Activated naive CD4-positive, alpha-beta T cell treated with anti-CD3 and anti-CD28 coated beads, Interleukin-2, amount 50 U/mL, for 72 hours (primary cell): ENCODE data around the gene CCNI2. TPM values are rescaled to one million over a fixed set of nuclear protein-coding genes. Genes with fewer than 3 reads are reported as not detected.

Experiments
- ATAC-seq, 2 donors: fragments of 150-1000 bp; cut with Tn5 transposase; 2 replicates each; pipeline ENCODE4 v1.10.0; 2021; ENCODE audit warnings: mild to moderate bottlenecking in 2 of 2, moderate library complexity in 2 of 2
- DNase-seq, 2 donors: peaks; one replicate each; pipeline ENCODE4 v3.0.0; 2021 to 2022; ENCODE audit warnings: low spot score in 2 of 2
- H3K27ac Mint-ChIP-seq, 2 donors: one replicate each; pipeline ENCODE4 v1.8.0; 2022; ENCODE audit warnings: mild to moderate bottlenecking in 2 of 2, mixed read lengths in 2 of 2
- H3K36me3 Mint-ChIP-seq, 2 donors: one replicate each; pipeline ENCODE4 v1.8.0; 2022; ENCODE audit warnings: mixed read lengths in 2 of 2
- H3K9me3 Mint-ChIP-seq, 2 donors: one replicate each; pipeline ENCODE4 v1.8.0; 2022; ENCODE audit warnings: mixed read lengths in 2 of 2
- total RNA-seq, 2 donors: library from RNA; stranded (reverse); gene quantifications; one replicate each; pipeline ENCODE4 v1.2.3, GENCODE V29; 2022

CCNI2 gene
- total RNA-seq, 2 donors from 2014 or later, result 0.87 to 2.2 TPM

DNA sequence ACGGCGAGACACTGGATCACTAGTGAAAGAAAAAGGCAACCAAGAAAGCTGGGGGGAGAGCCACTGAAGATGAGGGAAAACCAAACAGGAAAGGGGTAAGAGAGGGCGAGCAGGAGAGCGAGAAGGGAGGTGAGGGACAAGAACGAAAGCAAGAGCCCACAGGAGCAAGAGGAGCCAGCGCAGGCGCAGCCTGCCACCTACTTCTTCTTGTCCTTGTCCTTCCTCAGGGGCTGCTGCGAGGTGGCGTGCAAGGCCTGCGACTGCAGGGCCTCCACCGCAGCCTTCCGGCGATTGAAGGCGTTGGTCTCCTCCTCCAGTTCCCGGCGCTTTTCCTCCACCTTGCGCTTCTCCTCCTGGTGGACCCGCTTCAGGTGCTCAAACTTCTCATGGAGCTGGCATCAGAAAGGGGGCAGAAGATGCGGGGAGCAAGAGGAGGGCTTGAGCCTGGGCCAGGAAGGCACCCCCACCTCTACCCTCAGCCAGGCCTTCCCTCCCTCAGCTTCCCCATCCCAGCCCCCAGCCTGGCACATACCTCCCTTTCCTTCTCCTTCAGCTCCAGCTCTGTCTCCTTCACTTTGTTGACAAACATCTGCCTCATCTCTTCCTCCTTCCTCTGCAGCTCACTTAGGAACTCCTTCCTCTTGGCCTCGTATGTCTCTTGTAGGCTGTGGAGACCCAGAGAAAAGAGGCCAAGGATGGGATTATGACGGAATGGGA, 13.5 kb downstream of the CCNI2 start:
- H3K36me3 Mint-ChIP-seq, result no peaks in the 10 kb centered on the region
- DNase-seq, result no peak
- no peak for ATAC-seq
- no peaks in the 10 kb centered on the region for H3K9me3 Mint-ChIP-seq
- peak overlapping the region in 1 of 2 donors; percentile 7 for H3K27ac Mint-ChIP-seq

DNA sequence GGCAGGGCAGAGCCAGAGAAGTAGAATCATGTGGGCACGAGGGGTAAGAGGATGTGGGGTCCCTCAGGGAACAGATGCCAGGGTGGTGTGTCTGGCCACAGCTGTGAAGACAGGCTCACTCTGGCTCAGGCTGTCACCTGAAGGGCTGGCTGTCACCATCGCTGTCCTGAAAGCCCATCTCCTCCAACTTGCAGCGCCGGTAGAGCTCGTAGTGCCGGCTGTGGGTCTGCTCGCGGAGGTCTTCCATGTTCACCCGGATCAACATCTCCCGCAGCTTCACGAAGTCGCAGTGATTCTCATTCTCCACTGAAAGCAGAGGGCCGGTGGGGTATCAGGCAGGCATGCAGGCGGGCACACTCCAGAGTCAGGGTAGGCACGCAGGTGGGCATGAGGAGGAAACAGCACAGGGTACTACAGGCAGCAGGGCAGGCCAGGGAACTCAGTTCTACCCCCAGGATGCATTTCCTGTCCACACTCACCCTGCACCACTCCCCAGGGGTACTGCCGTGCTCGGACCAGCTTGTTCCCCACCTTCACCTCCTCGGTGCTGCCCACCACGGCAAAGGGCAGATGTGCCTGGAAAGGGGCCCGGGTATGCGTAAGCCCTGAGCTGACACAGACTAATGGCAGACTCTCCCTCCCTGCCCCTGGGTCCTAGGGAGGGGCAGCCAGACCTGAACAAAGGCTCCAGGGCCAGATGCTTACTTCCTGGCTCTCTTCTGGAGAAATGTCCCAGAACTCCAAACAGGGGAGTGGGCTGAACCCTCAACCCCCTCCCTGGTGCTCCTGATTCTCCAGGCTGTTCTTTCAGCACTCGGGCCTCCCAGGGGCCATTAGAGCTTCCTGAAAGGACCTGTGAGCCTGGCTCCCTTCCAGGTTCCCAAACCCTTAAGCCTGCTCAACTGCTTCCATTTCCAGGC, 14.4 kb downstream of the CCNI2 start:
- peak overlapping the region in 1 of 2 donors; percentile 36 for H3K27ac Mint-ChIP-seq
- H3K9me3 Mint-ChIP-seq, result no peaks in the 10 kb centered on the region
- no peak for DNase-seq
- no peaks in the 10 kb centered on the region for H3K36me3 Mint-ChIP-seq
- ATAC-seq, result no peak

DNA sequence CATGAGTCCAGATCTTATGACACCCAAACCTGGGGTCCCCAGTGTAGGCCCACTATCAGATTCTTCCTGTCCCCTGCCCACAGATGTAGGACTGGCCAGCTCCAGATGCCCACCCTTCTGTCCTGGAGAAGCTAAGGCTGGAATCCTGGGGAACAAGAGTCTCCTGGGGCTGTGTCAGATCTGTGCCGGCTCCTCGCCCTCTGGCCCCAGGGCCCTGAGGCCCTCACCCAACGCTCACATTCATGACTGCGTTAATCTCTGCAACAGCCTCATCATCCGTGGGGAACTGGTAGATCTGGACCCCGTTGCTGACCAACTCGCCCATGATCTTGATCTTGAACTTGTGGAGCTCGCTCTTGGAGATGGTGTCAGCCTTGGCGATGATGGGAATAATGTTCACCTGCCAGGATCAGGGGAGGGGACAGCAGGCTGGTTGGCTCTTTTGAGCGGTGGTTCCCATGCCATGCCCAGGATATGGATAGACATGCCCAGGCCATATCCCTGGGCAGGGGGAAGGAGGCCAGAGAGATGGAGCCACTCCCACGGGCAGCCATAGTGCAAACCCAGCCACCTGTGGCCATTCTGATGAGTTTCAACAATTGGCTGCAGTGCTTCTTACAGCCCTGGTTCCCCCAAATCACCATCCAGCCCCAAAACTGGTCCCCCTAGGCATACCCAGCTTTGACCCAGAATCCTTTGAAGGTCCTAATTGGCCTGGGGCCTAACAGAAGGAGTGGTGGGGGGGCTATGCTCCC, 15.2 kb downstream of the CCNI2 start:
- Mint-ChIP-seq H3K27ac (no peak overlapping the region), H3K9me3 (no peaks in the 10 kb centered on the region)
- no peak for ATAC-seq

GRCh38 chr5:132763181-132764036, 16.2 kb downstream of the CCNI2 start:
- no peaks in the 10 kb centered on the region for H3K9me3 Mint-ChIP-seq
- no peak overlapping the region for H3K27ac Mint-ChIP-seq
- no peak for ATAC-seq
- DNase-seq, result no peak
- no peaks in the 10 kb centered on the region for H3K36me3 Mint-ChIP-seq

More for the DNA sequence above, 15.2 kb downstream of the CCNI2 start:
- no peak for DNase-seq
- H3K36me3 Mint-ChIP-seq, result no peaks in the 10 kb centered on the region

- no peak for ATAC-seq
- Mint-ChIP-seq H3K9me3 (no peaks in the 10 kb centered on the region), H3K27ac (no peak overlapping the region)
These were observed 16.8 kb downstream of the CCNI2 start for GRCh38 chr5:132764051-132764450.

DNA sequence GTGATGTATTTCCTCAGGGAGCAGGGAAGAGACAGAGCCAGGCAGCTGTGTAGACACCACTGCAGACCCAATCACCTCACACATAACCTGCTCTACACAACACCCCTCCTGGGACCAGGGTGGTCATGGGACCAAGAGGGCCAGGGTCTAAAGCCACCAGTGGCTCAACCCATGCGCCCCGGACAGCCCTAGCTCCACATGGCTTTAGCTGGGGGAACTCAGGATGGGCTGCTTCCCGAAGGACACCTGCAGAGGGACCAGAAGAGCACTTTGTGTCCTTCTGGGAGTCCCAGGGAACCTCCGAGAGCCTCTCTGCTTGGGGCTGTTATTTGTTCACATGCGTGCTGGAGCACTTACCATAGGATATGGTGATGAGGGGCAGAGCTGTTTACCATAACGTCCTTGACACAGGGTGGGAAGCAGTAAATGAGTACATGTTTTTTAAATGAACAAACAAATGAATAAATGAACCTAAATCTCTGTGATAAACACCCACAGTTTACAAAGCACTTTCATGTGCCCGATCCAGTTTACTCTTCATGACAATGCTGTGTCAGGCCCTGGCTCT, 17.5 kb downstream of the CCNI2 start:
- Mint-ChIP-seq H3K36me3 (no peaks in the 10 kb centered on the region), H3K9me3 (no peaks in the 10 kb centered on the region), H3K27ac (peak overlapping the region in 1 of 2 donors; percentile 50)
- ATAC-seq (no peak), DNase-seq (no peak)

More at GRCh38 chr5:132764051-132764450, 16.8 kb downstream of the CCNI2 start:
- H3K36me3 Mint-ChIP-seq, result no peaks in the 10 kb centered on the region
- no peak for DNase-seq

DNA sequence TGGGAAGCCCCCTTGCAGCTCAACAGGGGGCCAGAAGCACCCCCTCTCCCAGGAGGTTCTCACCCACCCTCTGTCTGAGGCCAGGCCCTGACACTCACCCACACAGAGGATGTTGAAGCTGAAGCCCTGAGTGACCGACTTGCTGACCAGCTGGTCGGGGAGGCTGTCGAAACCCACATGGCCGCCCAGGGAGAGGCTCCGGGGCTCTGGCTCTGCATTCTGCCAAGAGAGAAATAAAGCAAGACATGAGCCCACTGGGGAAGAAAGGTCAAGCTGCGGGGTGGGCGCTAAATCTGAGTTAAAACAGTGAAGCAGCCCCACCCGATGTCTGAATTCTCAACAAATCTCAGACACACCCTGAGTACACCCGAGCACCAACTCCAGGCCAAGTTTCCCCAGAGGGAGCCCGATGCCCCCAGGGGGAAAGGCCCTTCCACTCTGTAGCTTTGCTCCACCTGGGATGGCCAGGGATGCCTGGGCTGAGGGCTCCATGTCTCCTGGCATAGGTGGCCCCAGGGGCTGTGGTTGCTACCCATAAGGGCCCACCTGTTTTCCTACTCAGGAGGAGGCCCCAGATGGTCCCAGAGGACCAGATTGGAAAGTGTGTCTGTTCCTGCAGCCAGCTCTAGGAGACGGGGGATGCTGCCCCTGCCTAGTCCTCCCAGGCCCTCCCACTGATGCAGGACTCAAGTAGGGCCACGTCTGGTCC, 18.2 kb downstream of the CCNI2 start:
- DNase-seq (peak in 1 of 2 donors; percentile 39), ATAC-seq (no peak)
- Mint-ChIP-seq H3K27ac (no peak overlapping the region), H3K36me3 (no peaks in the 10 kb centered on the region), H3K9me3 (no peaks in the 10 kb centered on the region)

GRCh38 chr5:132766020-132766805, 19.0 kb downstream of the CCNI2 start:
- Mint-ChIP-seq H3K27ac (no peak overlapping the region), H3K9me3 (no peaks in the 10 kb centered on the region), H3K36me3 (no peaks in the 10 kb centered on the region)
- DNase-seq (no peak), ATAC-seq (no peak)

- Mint-ChIP-seq H3K9me3 (no peaks in the 10 kb centered on the region), H3K36me3 (no peaks in the 10 kb centered on the region), H3K27ac (no peak overlapping the region)
- no peak for ATAC-seq
- DNase-seq, result no peak
These were observed 19.5 kb downstream of the CCNI2 start for GRCh38 chr5:132766806-132767055.

DNA sequence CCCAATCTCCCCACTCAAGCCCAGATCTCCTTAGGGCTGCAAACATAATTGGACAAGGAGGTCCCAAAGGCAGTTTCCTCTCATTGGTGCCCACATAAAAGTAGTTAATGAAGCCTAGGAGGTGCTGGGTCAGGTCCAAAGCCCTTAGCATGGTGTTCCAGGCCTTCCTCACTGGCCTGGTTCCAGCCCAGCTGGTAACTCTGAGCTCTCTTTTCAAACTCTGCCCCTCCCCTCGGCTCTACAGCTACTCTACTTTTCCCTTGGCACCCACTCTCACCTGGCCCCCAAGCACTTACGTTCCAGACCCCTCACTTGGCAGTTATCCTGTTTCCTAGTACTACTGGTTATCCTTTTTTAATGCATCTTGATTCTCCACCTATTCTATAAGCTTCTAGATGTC, 19.9 kb downstream of the CCNI2 start:
- Mint-ChIP-seq H3K36me3 (no peaks in the 10 kb centered on the region), H3K27ac (no peak overlapping the region)
- DNase-seq, result no peak

DNA sequence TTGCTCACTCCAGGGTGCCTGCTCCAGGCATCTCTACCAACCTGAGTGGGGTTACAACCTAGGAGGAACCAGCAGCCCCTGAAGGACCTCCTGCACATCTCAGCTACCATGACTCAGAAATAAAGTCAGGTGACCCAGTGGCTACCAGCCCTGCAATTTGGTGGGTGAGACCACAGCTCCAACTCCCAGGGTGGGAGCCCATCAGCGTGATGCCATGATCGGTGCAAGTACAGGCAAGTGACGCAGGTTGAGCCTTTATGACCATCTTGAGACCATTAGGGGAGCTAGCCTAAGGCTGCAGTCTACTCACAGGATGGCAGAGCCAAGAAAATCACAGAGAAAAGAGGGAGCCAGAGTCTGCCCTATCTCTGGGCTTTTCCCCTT, 21.3 kb downstream of the CCNI2 start:
- DNase-seq (no peak), ATAC-seq (no peak)
- no peaks in the 10 kb centered on the region for H3K36me3 Mint-ChIP-seq
- no peak overlapping the region for H3K27ac Mint-ChIP-seq
- no peaks in the 10 kb centered on the region for H3K9me3 Mint-ChIP-seq

More for the DNA sequence above, 19.9 kb downstream of the CCNI2 start:
- H3K9me3 Mint-ChIP-seq, result no peaks in the 10 kb centered on the region
- no peak for ATAC-seq

- Mint-ChIP-seq H3K36me3 (no peaks in the 10 kb centered on the region), H3K9me3 (no peaks in the 10 kb centered on the region), H3K27ac (no peak overlapping the region)
- ATAC-seq (no peak), DNase-seq (no peak)
These were observed 23.4 kb downstream of the CCNI2 start for GRCh38 chr5:132770476-132771159.

DNA sequence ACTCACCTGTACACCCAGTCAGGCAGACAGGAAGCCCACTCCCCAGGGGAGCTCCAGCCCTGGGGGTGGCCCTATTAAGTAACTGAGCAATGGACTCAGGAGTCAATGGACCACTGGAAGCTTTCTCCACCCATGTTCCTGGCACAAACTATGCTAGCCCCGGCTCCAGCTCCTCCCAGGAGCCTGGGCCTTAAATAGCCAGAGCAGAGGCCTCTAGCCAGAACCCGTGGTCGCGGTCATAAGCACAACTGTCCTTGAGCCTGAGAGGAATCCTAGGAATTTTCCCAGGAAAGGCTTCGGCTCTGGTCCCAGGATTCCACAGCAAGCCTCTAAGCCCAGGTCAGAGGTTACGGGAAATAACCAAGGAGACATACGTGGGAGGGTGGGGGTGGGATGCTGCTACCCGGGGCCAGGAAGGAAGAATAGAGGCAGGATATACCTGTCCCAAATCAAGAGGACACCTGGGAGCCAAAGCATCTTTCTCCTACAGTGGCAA, 24.3 kb downstream of the CCNI2 start:
- no peak for ATAC-seq
- Mint-ChIP-seq H3K9me3 (no peaks in the 10 kb centered on the region), H3K36me3 (no peaks in the 10 kb centered on the region), H3K27ac (no peak overlapping the region)
- no peak for DNase-seq

DNA sequence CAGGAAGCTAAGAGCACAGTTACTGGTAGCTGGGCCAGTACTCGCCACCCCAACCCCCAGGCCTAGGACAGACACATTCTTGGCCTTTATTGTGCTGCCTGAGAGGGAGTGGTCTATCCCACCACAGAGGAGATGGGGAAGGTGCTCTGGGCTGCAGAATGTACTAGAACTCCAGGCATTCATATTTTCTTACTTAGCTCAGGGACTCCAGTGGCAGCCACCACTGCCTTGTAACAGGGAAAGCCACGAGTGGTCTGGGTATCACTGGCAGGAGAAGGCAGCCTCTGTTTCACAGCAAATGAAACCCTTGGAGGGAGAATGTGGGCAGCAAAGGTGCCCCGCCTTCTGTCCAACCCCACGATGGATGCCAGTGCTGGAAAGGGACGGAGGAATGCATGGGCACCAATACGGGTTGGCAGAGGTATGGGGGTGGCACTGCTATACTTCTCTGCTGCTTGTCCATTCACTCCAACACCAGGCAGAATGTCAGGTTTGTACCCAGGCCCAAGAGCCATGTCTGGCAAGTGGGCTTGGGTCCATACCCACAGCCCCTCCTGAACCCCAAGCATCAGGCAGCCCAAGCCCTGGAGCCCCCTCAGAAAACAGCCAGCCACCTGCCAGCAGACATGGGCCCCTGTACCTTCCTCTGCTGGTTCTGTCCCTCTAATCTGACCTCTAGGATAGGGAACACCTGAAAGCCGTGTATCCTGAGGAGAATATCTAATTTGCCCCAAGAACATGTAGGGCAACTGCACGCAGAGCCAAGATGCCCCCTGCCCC, 25.3 kb downstream of the CCNI2 start:
- Mint-ChIP-seq H3K9me3 (no peaks in the 10 kb centered on the region), H3K36me3 (no peaks in the 10 kb centered on the region), H3K27ac (peak overlapping the region in 1 of 2 donors; percentile 22)
- ATAC-seq (no peak), DNase-seq (no peak)
